ENCODE measurements around the gene TMEM269. TPM values are rescaled to one million over a fixed set of nuclear protein-coding genes. Genes with fewer than 3 reads are reported as not detected.

The TMEM269 gene
- total RNA-seq, 4 donors from 2014 or later, result 0.11 to 0.17 (median 0.16) TPM; not detected in 1

GRCh38 chr1:42742617-42743316 is 42.0 kb upstream of the TMEM269 start:
- no peak for DNase-seq (ENCODE audit: low spot score in 2 of 2)
- 49% methylated on average over 9 of the region's 9 CpGs for WGBS
- peak overlapping the region; percentile 58 for H3K27ac ChIP-seq
- H3K36me3 ChIP-seq, result peaks cover 21% of the 10 kb centered on the region
- H3K27me3 ChIP-seq, result no peaks in the 10 kb centered on the region
- TF ChIP-seq POLR2A (IDR thresholded peaks at IDR 0.05), result no peak
- no peak for TF ChIP-seq CTCF (IDR thresholded peaks at IDR 0.05)
- TF ChIP-seq POLR2AphosphoS5 (IDR thresholded peaks at IDR 0.05), result no peak
- TF ChIP-seq EP300 (IDR thresholded peaks at IDR 0.05), result no peak
- H3K4me1 ChIP-seq, result peaks cover 28% of the 10 kb centered on the region
- no peaks in the 10 kb centered on the region for H3K9me3 ChIP-seq
- H3K4me3 ChIP-seq, result no peak overlapping the region

GRCh38 chr1:42743317-42744147 is 41.3 kb upstream of the TMEM269 start:
- peak overlapping the region; percentile 58 for H3K27ac ChIP-seq
- DNase-seq (ENCODE audit: low spot score in 2 of 2), result peak in 1 of 2 donors; percentile 72
- 52% methylated on average over 21 of the region's 21 CpGs for WGBS

GRCh38 chr1:42744148-42744413 is 40.7 kb upstream of the TMEM269 start:
- H3K4me1 ChIP-seq, result peaks cover 30% of the 10 kb centered on the region
- H3K27me3 ChIP-seq, result no peaks in the 10 kb centered on the region
- no peak overlapping the region for H3K27ac ChIP-seq
- no peak overlapping the region for H3K4me3 ChIP-seq
- peak in 1 of 2 donors; percentile 29 for DNase-seq (ENCODE audit: low spot score in 2 of 2)
- no peak for TF ChIP-seq CTCF (IDR thresholded peaks at IDR 0.05)
- TF ChIP-seq POLR2A (IDR thresholded peaks at IDR 0.05), result no peak
- no peak for TF ChIP-seq POLR2AphosphoS5 (IDR thresholded peaks at IDR 0.05)
- TF ChIP-seq EP300 (IDR thresholded peaks at IDR 0.05), result no peak
- WGBS, result 90% methylated on average over 9 of the region's 9 CpGs
- peaks cover 34% of the 10 kb centered on the region for H3K36me3 ChIP-seq
- H3K9me3 ChIP-seq, result no peaks in the 10 kb centered on the region

More at GRCh38 chr1:42743317-42744147, 41.3 kb upstream of the TMEM269 start:
- Histone ChIP-seq H3K9me3 (no peaks in the 10 kb centered on the region), H3K27me3 (no peaks in the 10 kb centered on the region), H3K4me3 (no peak overlapping the region), H3K36me3 (peaks cover 29% of the 10 kb centered on the region), H3K4me1 (peaks cover 29% of the 10 kb centered on the region)
- TF ChIP-seq POLR2AphosphoS5 (IDR thresholded peaks at IDR 0.05), result no peak
- TF ChIP-seq POLR2A (IDR thresholded peaks at IDR 0.05), result no peak
- no peak for TF ChIP-seq CTCF (IDR thresholded peaks at IDR 0.05)
- no peak for TF ChIP-seq EP300 (IDR thresholded peaks at IDR 0.05)

GRCh38 chr1:42745851-42746250 is 38.9 kb upstream of the TMEM269 start:
- peak; percentile 36 to 65 for DNase-seq (ENCODE audit: low spot score in 2 of 2)
- 80% methylated on average over 8 of the region's 8 CpGs for WGBS
- Histone ChIP-seq H3K4me1 (peaks cover 22% of the 10 kb centered on the region), H3K9me3 (no peaks in the 10 kb centered on the region), H3K27ac (no peak overlapping the region), H3K36me3 (peaks cover 49% of the 10 kb centered on the region), H3K4me3 (no peak overlapping the region), H3K27me3 (no peaks in the 10 kb centered on the region)
- TF ChIP-seq EP300 (IDR thresholded peaks at IDR 0.05) (no peak), CTCF (IDR thresholded peaks at IDR 0.05) (no peak), POLR2AphosphoS5 (IDR thresholded peaks at IDR 0.05) (no peak), POLR2A (IDR thresholded peaks at IDR 0.05) (no peak)

GRCh38 chr1:42746436-42747105 is 38.2 kb upstream of the TMEM269 start:
- TF ChIP-seq EP300 (IDR thresholded peaks at IDR 0.05) (no peak), POLR2AphosphoS5 (IDR thresholded peaks at IDR 0.05) (no peak), CTCF (IDR thresholded peaks at IDR 0.05) (no peak), POLR2A (IDR thresholded peaks at IDR 0.05) (no peak)
- no peak overlapping the region for H3K4me3 ChIP-seq
- H3K4me1 ChIP-seq, result peaks cover 22% of the 10 kb centered on the region
- WGBS, result 86% methylated on average over 10 of the region's 12 CpGs
- peak; percentile 51 to 71 for DNase-seq (ENCODE audit: low spot score in 2 of 2)
- no peak overlapping the region for H3K27ac ChIP-seq
- no peaks in the 10 kb centered on the region for H3K9me3 ChIP-seq
- H3K36me3 ChIP-seq, result peaks cover 50% of the 10 kb centered on the region
- H3K27me3 ChIP-seq, result no peaks in the 10 kb centered on the region
